HG03064 (cell line): ENCODE measurements around the gene ZBTB16.

Experiments used
- ATAC-seq: cut with Tn5 transposase; IDR thresholded peaks from one replicate; pipeline ENCODE4 v1.9.1; 2021; ENCODE audit warnings: low read depth; ENCODE audit not compliant: unreplicated experiment

The ZBTB16 gene

GRCh38 chr11:114174712-114175495 is 115.4 kb downstream of the ZBTB16 start:
- no peak for ATAC-seq

- no peak for ATAC-seq
Observed at GRCh38 chr11:114175706-114176105, 116.2 kb downstream of the ZBTB16 start.

GRCh38 chr11:114176321-114176720 is 116.8 kb downstream of the ZBTB16 start:
- ATAC-seq: no peak

- ATAC-seq: no peak
Observed at GRCh38 chr11:114178656-114179055, 119.1 kb downstream of the ZBTB16 start.

GRCh38 chr11:114179234-114179941 is 119.9 kb downstream of the ZBTB16 start:
- no peak for ATAC-seq

GRCh38 chr11:114180301-114181055 is 121.0 kb downstream of the ZBTB16 start:
- ATAC-seq: no peak

GRCh38 chr11:114181195-114181594 is 121.7 kb downstream of the ZBTB16 start:
- ATAC-seq: no peak

- no peak for ATAC-seq
Observed at GRCh38 chr11:114181752-114182151, 122.2 kb downstream of the ZBTB16 start.

GRCh38 chr11:114182471-114183043 is 123.0 kb downstream of the ZBTB16 start:
- ATAC-seq: no peak

- no peak for ATAC-seq
Observed at GRCh38 chr11:114183044-114183511, 123.6 kb downstream of the ZBTB16 start.

GRCh38 chr11:114185436-114185835 is 125.9 kb downstream of the ZBTB16 start:
- ATAC-seq: no peak

- ATAC-seq: no peak
Observed at GRCh38 chr11:114187173-114187572, 127.7 kb downstream of the ZBTB16 start.

GRCh38 chr11:114188851-114189570 is 129.5 kb downstream of the ZBTB16 start:
- ATAC-seq: no peak

GRCh38 chr11:114190630-114191029 is 131.1 kb downstream of the ZBTB16 start:
- no peak for ATAC-seq

- no peak for ATAC-seq
Observed at GRCh38 chr11:114191893-114192292, 132.4 kb downstream of the ZBTB16 start.

GRCh38 chr11:114192841-114193389 is 133.4 kb downstream of the ZBTB16 start:
- ATAC-seq: no peak

GRCh38 chr11:114193730-114194679 is 134.5 kb downstream of the ZBTB16 start:
- ATAC-seq: no peak

GRCh38 chr11:114194702-114195101 is 135.2 kb downstream of the ZBTB16 start:
- no peak for ATAC-seq

GRCh38 chr11:114195151-114195550 is 135.6 kb downstream of the ZBTB16 start:
- ATAC-seq: no peak
